GM12878 (cell line): ENCODE results near the gene PHACTR1. TPM values are rescaled to one million over a fixed set of nuclear protein-coding genes. Genes with fewer than 3 reads are reported as not detected.

Experiments used
- ATAC-seq: fragments of 200-7000 bp; cut with Tn5 transposase; 3 replicates; pipeline ENCODE4 v1.9.1; 2020; ENCODE audit warnings: mild to moderate bottlenecking, moderate library complexity
- BruUV-seq: library from RNA; stranded (reverse); fragments of 400-500 nt; replicated peaks from 2 replicates; lab custom pipeline; 2021; lab: Mats Ljungman, UMichigan
- CTCF ChIA-PET: fragments of 300-600 bp; sonication (Branson Sonifier 250); formaldehyde crosslinking; extraction: SDS; loops from one replicate; lab custom pipeline; 2021; ENCODE audit warnings: inconsistent platforms; lab: Yijun Ruan, JAX
- POLR2A ChIA-PET: fragments of 350-600 bp; formaldehyde crosslinking; extraction: SDS; loops from one replicate; lab custom pipeline; 2021; ENCODE audit warnings: inconsistent platforms; lab: Charles Lee
- RAD21 ChIA-PET: fragments of 300-600 bp; sonication (Branson Sonifier 250); formaldehyde crosslinking; loops from one replicate; lab custom pipeline; 2023; ENCODE audit warnings: antibody characterized with exemption; ENCODE audit not compliant: unreplicated experiment; lab: Charles Lee
- SMC1A ChIA-PET: fragments of 300-600 bp; sonication (Branson Sonifier 250); formaldehyde crosslinking; loops from one replicate; lab custom pipeline; 2023; ENCODE audit not compliant: unreplicated experiment, uncharacterized antibody; lab: Charles Lee
- DNase-seq: peaks from one replicate; pipeline ENCODE4 v3.0.0-alpha.2; 2011; ENCODE audit warnings: low read depth, low spot score
- FAIRE-seq: peaks from 3 replicates; lab custom pipeline; 2011; peaks lifted over from hg19 to GRCh38; lab: Jason Lieb, UNC
- H2AFZ ChIP-seq: 2 replicates; pipeline ENCODE4 v1.6.0; 2011; ENCODE audit warnings: low read depth, low read length, control low read depth; ENCODE audit not compliant: control insufficient read depth
- H3K27ac ChIP-seq: 2 replicates; pipeline ENCODE4 v1.5.1; 2011; ENCODE audit warnings: control low read depth; ENCODE audit not compliant: control insufficient read depth, insufficient read depth
- H3K27me3 ChIP-seq, 2 experiments: replicated peaks in 1 of 2; 2 replicates each; pipeline versions ENCODE4 v1.6.0 to v1.6.1; 2011; ENCODE audit warnings: low read length in 1 of 2; ENCODE audit not compliant: control insufficient read depth in 2 of 2, insufficient read depth in 2 of 2
- H3K36me3 ChIP-seq, 2 experiments: 2 replicates each; pipeline ENCODE4 v1.5.1; 2011; ENCODE audit warnings: low read length in 1 of 2; ENCODE audit not compliant: control insufficient read depth in 2 of 2, insufficient read depth in 2 of 2
- H3K4me1 ChIP-seq: 2 replicates; pipeline ENCODE4 v1.6.1; 2011; ENCODE audit warnings: mild to moderate bottlenecking, low read length, moderate library complexity, mixed read lengths; ENCODE audit not compliant: control insufficient read depth, insufficient read depth
- H3K4me2 ChIP-seq: 2 replicates; pipeline ENCODE4 v1.6.0; 2011; ENCODE audit warnings: control low read depth; ENCODE audit not compliant: control insufficient read depth, insufficient read depth
- H3K4me3 ChIP-seq: fragments of 200-600 bp; sonication (generic); 2 replicates; pipeline ENCODE4 v1.5.1; 2016
- H3K79me2 ChIP-seq: 2 replicates; pipeline ENCODE4 v1.6.0; 2011; ENCODE audit warnings: low read length; ENCODE audit not compliant: control insufficient read depth, insufficient read depth
- H3K9ac ChIP-seq: 2 replicates; pipeline ENCODE4 v1.8.0; 2011; ENCODE audit warnings: low read length, control low read depth, mixed read lengths; ENCODE audit not compliant: control insufficient read depth, insufficient read depth
- H3K9me3 ChIP-seq: replicated peaks from 3 replicates; pipeline ENCODE4 v1.5.1; 2011; ENCODE audit warnings: mild to moderate bottlenecking, low read length; ENCODE audit not compliant: control insufficient read depth, insufficient read depth
- H4K20me1 ChIP-seq: 2 replicates; pipeline ENCODE4 v1.6.0; 2011; ENCODE audit not compliant: control insufficient read depth, insufficient read depth
- BHLHE40 ChIP-seq, 2 experiments: fragments of 450-650 bp in 1 of 2; IDR thresholded peaks; 2 replicates each; pipeline ENCODE4 v1.6.1; 2011 to 2017; ENCODE audit warnings: low read depth in 2 of 2, borderline replicate concordance in 1 of 2, improper control_type of control experiment in 1 of 2, low read length in 1 of 2, mild to moderate bottlenecking in 1 of 2
- CBX3 ChIP-seq: fragments of 200-600 bp; sonication (generic); IDR thresholded peaks from 2 replicates; pipeline ENCODE4 v1.6.1; 2016; ENCODE audit warnings: low read depth, borderline replicate concordance
- CREM ChIP-seq: IDR thresholded peaks from 2 replicates; pipeline ENCODE4 v1.6.1; 2014; ENCODE audit warnings: antibody characterized with exemption, low read depth
- HCFC1 ChIP-seq: fragments of 150-350 bp; IDR thresholded peaks from 2 replicates; pipeline ENCODE4 v1.6.1; 2014; ENCODE audit warnings: low read length
- IRF3 ChIP-seq: fragments of 450-650 bp; IDR thresholded peaks from 2 replicates; pipeline ENCODE4 v1.6.1; 2014; ENCODE audit warnings: mild to moderate bottlenecking
- MEF2A ChIP-seq: IDR thresholded peaks from 2 replicates; pipeline ENCODE4 v1.6.1; 2011; ENCODE audit warnings: low read depth, mild to moderate bottlenecking, low read length, moderate library complexity; ENCODE audit not compliant: insufficient read depth
- MEF2B ChIP-seq: fragments of 450-650 bp; IDR thresholded peaks from 2 replicates; pipeline ENCODE4 v1.6.1; 2018; ENCODE audit warnings: mild to moderate bottlenecking, moderate library complexity; ENCODE audit not compliant: partially characterized antibody, poor library complexity, severe bottlenecking
- MYB ChIP-seq: fragments of 150-350 bp; IDR thresholded peaks from 2 replicates; pipeline ENCODE4 v1.6.1; 2014; ENCODE audit warnings: mild to moderate bottlenecking, low read depth, low read length, borderline replicate concordance
- PAX5 ChIP-seq: IDR thresholded peaks from 2 replicates; pipeline ENCODE4 v1.6.1; 2011; ENCODE audit warnings: low read depth, low read length, borderline replicate concordance
- PML ChIP-seq: IDR thresholded peaks from 2 replicates; pipeline ENCODE4 v1.6.1; 2012; ENCODE audit warnings: low read length, inconsistent platforms
- RUNX3 ChIP-seq: IDR thresholded peaks from 2 replicates; pipeline ENCODE4 v1.6.1; 2012; ENCODE audit warnings: low read length, inconsistent platforms
- SIN3A ChIP-seq: IDR thresholded peaks from 2 replicates; pipeline ENCODE4 v1.6.1; 2012; ENCODE audit warnings: low read depth, low read length, improper control_type of control experiment
- SMAD5 ChIP-seq: IDR thresholded peaks from 2 replicates; pipeline ENCODE4 v1.6.1; 2016; ENCODE audit warnings: antibody characterized with exemption, low read depth
- SMARCA5 ChIP-seq: fragments of 450-650 bp; IDR thresholded peaks from 2 replicates; pipeline ENCODE4 v1.6.1; 2017; ENCODE audit warnings: mild to moderate bottlenecking
- SMC3 ChIP-seq: IDR thresholded peaks from 2 replicates; pipeline ENCODE4 v1.6.1; 2011; ENCODE audit warnings: low read length, improper control_type of control experiment, borderline replicate concordance
- SP1 ChIP-seq: IDR thresholded peaks from one replicate; pipeline ENCODE4 v1.6.1; 2011; ENCODE audit warnings: low read depth, low read length
- STAT1 ChIP-seq: fragments of 450-650 bp; conservative IDR thresholded peaks from 2 replicates; pipeline ENCODE4 v1.6.1; 2014; ENCODE audit warnings: antibody characterized with exemption, mild to moderate bottlenecking
- SUZ12 ChIP-seq: fragments of 200-600 bp; sonication (generic); IDR thresholded peaks from one replicate; pipeline ENCODE4 v1.6.1; 2018; ENCODE audit warnings: antibody characterized with exemption, mild to moderate bottlenecking; ENCODE audit not compliant: unreplicated experiment
- YY1 ChIP-seq: IDR thresholded peaks from 2 replicates; pipeline ENCODE4 v1.6.1; 2011; ENCODE audit warnings: low read depth, mild to moderate bottlenecking, low read length
- ZBED1 ChIP-seq: IDR thresholded peaks from 2 replicates; pipeline ENCODE4 v1.6.1; 2016; ENCODE audit warnings: borderline replicate concordance
- ZNF24 ChIP-seq: fragments of 450-650 bp; IDR thresholded peaks from 2 replicates; pipeline ENCODE4 v1.6.1; 2017; ENCODE audit warnings: antibody characterized with exemption, mild to moderate bottlenecking
- WGBS: methylation state at CpG from one replicate; pipeline ENCODE4 v1.1.6; 2016; ENCODE audit warnings: low lambda C conversion rate; ENCODE audit not compliant: insufficient replicate concordance, insufficient coverage; ENCODE audit errors: missing lambda C conversion rate; 5-methylcytosine and 5-hydroxymethylcytosine counted together
- in situ Hi-C: fragments of 300-500 bp; cut with MboI; formaldehyde crosslinking; loops from 9 replicates; pipeline ENCODE4 v1.14.3; 2018; ENCODE audit warnings: mixed read lengths
- intact Hi-C: fragments of 100-400 bp; cut with micrococcal nuclease; formaldehyde crosslinking; loops from one replicate; pipeline ENCODE4 v1.14.2; 2022; ENCODE audit not compliant: unreplicated experiment
- polyA plus RNA-seq, 11 experiments: library from polyadenylated mRNA; depleted of rRNA in 4 of 11; unstranded in 6 of 11; stranded (reverse) in 5 of 11; fragments of >200 nt; fragmentation: Nextera tagmentation in 4 of 11; fragmentation: Illumina TruSeq in 1 of 11; extraction: Ambion mirVana in 4 of 11; extraction: Trizol in 1 of 11; gene quantifications; 1 replicate in 1 of 11; 2 replicates in 10 of 11; pipeline versions ENCODE4 v1.2.1 to v1.2.3, GENCODE V29; 2011 to 2016; ENCODE audit warnings: inconsistent platforms in 2 of 11, missing spikeins in 2 of 11, low read depth in 1 of 11
- total RNA-seq, 4 experiments: library from RNA; depleted of rRNA in 3 of 4; stranded (reverse); fragments of >200 nt in 3 of 4; fragmentation: Illumina TruSeq in 1 of 4; extraction: Trizol in 1 of 4; gene quantifications; 2 replicates each; pipeline versions ENCODE4 v1.2.1 to v1.2.3, GENCODE V29; 2013 to 2021
- TF ChIP-seq, protein P1 (sequence below): fragments of 150-350 bp; IDR thresholded peaks from 2 replicates; pipeline ENCODE4 v1.6.1; 2016; ENCODE audit warnings: low read depth, low read length

The PHACTR1 gene
- total and polyA plus RNA-seq, 10 of the 15 experiments (the other 5 are each of a cell fraction or from before 2014, with no cell fraction given) = 34.2 to 94.6 (median 62.3) TPM

GRCh38 chr6:13194852-13195251, 478.3 kb downstream of the PHACTR1 start:
- Histone ChIP-seq H2AFZ (peak overlapping the region; percentile 24; the same call in 1 of the 2 replicates), H3K9me3 (no peaks in the 10 kb centered on the region), H3K79me2 (no peaks in the 10 kb centered on the region), H3K27me3 (peaks cover 1 to 10% of the 10 kb centered on the region in 2 experiments; a peak in 3 of 4 replicates), H3K9ac (no peak overlapping the region), H3K36me3 (no peaks in the 10 kb centered on the region), H3K4me2 (no peak overlapping the region), H4K20me1 (no peaks in the 10 kb centered on the region), H3K4me1 (no peaks in the 10 kb centered on the region), H3K27ac (no peak overlapping the region), H3K4me3 (no peak overlapping the region)
- POLR2A ChIA-PET = interaction anchor here (0.5 to 1.6 kb wide), 3 partner anchors 134 to 142 kb away, joined by 3 to 8 read pairs (median 4); partner anchors contain the start of gene TBC1D7
- CTCF ChIA-PET = interaction anchor here (0.6 to 7.3 kb wide), 34 partner anchors 8 to 588 kb away, joined by 3 to 169 read pairs (median 4); partner anchors contain the start of genes NOL7 and TBC1D7
- DNase-seq = no peak
- RAD21 ChIA-PET = interaction anchor here (0.7 to 6.3 kb wide), 22 partner anchors 18 to 380 kb away, joined by 3 to 124 read pairs (median 4); partner anchors contain the start of gene TBC1D7
- in situ Hi-C loops = loop anchor here (5.0 kb wide), 1 partner anchor 137 kb away; no protein-coding TSS in a partner anchor
- 23% methylated on average over 6 of the region's 6 CpGs for WGBS
- FAIRE-seq = peak; percentile 79
- SMC1A ChIA-PET = interaction anchor here (0.6 to 4.4 kb wide), 25 partner anchors 10 to 380 kb away, joined by 3 to 52 read pairs (median 4); partner anchors contain the start of genes SIRT5 and TBC1D7
- BruUV-seq = no TSS peak
- intact Hi-C loops = loop anchor here (1.0 to 10.0 kb wide), 3 partner anchors 83 to 420 kb away; partner anchors contain the start of gene NOL7
- peak; percentile 89 for ATAC-seq
- TF ChIP-seq PML (no peak), ZBED1 (no peak), SMAD5 (no peak), MEF2B (no peak), BHLHE40 (IDR thresholded peaks at IDR 0.05; ENCODE audit: borderline replicate concordance in 1 of 2, low read depth in 2 of 2, low read length in 1 of 2) (no peak), SP1 (no peak), CREM (no peak), CBX3 (no peak), RUNX3 (peak; percentile 25; the same call in 1 of the 2 replicates), IRF3 (no peak), MYB (no peak), ZNF24 (no peak), YY1 (0 out of 2 replicates have a peak, but pooled peaks have one; percentile 34), SMARCA5 (no peak), PAX5 (no peak), STAT1 (0 out of 2 replicates have a peak, but pooled peaks have one; percentile 29), MEF2A (0 out of 2 replicates have a peak, but pooled peaks have one; percentile 19), SMC3 (peak; percentile 90), SUZ12 (no peak), SIN3A (no peak), HCFC1 (no peak)
- TF ChIP-seq, protein P1, sequence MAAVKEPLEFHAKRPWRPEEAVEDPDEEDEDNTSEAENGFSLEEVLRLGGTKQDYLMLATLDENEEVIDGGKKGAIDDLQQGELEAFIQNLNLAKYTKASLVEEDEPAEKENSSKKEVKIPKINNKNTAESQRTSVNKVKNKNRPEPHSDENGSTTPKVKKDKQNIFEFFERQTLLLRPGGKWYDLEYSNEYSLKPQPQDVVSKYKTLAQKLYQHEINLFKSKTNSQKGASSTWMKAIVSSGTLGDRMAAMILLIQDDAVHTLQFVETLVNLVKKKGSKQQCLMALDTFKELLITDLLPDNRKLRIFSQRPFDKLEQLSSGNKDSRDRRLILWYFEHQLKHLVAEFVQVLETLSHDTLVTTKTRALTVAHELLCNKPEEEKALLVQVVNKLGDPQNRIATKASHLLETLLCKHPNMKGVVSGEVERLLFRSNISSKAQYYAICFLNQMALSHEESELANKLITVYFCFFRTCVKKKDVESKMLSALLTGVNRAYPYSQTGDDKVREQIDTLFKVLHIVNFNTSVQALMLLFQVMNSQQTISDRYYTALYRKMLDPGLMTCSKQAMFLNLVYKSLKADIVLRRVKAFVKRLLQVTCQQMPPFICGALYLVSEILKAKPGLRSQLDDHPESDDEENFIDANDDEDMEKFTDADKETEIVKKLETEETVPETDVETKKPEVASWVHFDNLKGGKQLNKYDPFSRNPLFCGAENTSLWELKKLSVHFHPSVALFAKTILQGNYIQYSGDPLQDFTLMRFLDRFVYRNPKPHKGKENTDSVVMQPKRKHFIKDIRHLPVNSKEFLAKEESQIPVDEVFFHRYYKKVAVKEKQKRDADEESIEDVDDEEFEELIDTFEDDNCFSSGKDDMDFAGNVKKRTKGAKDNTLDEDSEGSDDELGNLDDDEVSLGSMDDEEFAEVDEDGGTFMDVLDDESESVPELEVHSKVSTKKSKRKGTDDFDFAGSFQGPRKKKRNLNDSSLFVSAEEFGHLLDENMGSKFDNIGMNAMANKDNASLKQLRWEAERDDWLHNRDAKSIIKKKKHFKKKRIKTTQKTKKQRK = no peak
